ENCODE measurements around the gene NYAP1. TPM values are rescaled to one million over a fixed set of nuclear protein-coding genes. Genes with fewer than 3 reads are reported as not detected.

Gene NYAP1
- total and polyA plus RNA-seq, 2 of the 8 experiments (the other 6 are each of a cell fraction or from before 2014, with no cell fraction given): 1.9 to 4.6 TPM

DNA sequence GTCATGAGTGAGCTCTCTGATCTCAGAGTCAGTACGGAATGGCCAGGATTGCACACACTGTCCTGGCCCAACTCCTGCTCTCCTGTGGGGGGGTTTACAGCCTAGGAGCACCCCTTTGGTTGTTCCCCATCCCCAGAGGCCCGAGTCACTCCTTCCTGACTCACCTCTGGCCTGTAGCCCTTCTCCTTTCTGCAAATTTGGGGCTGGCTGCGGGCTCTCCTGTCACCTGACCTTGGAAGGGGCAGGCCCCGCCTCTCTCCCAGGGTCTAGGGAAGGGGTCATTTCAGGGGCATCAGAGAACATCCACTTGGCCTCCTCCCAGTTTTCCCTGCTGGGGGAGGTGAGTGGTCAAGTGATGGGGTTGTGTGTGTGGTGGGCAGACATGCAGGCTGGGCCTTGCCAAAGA lies 1.7 kb downstream of the NYAP1 start:
- H4K20me1 ChIP-seq (replicated peaks in 1 of 2; ENCODE audit: control insufficient read depth in 1 of 2, insufficient read depth in 2 of 2, low read length in 2 of 2): peaks cover 0 to 7% of the 10 kb centered on the region in 2 experiments
- H3K56ac ChIP-seq (replicated peaks; ENCODE audit: insufficient read length, low read depth, low read length): no peak overlapping the region
- no peak overlapping the region for H3K9ac ChIP-seq (replicated peaks in 1 of 4; ENCODE audit: extremely low read depth in 1 of 4, low read depth in 3 of 4, low read length in 3 of 4)
- no peak overlapping the region for H2BK120ac ChIP-seq (replicated peaks; ENCODE audit: low read depth, low read length)
- no peak overlapping the region for H2BK20ac ChIP-seq (ENCODE audit: low read length)
- no peaks in the 10 kb centered on the region; a peak in 1 of 4 replicates for H3K79me2 ChIP-seq (ENCODE audit: control insufficient read depth in 1 of 2, insufficient read depth in 2 of 2, low read length in 2 of 2)
- no peak overlapping the region for H4K5ac ChIP-seq (ENCODE audit: insufficient read length, low read depth, low read length)
- ChIA-PET CTCF (ENCODE audit: partially characterized antibody) (interaction anchor here (0.6 to 1.4 kb wide), 10 partner anchors 9 to 100 kb away, joined by 3 to 6 read pairs (median 3); no protein-coding TSS in a partner anchor), POLR2A (ENCODE audit: partially characterized antibody) (interaction anchor here (0.6 to 1.4 kb wide), 4 partner anchors 8 to 118 kb away, joined by 3 to 4 read pairs (median 3); partner anchors contain the start of gene ZCWPW1)
- TF ChIP-seq CREB1 (IDR thresholded peaks at IDR 0.05) (no peak), CBX5 (IDR thresholded peaks at IDR 0.05; ENCODE audit: low read depth, low read length) (no peak), TEAD4 (IDR thresholded peaks at IDR 0.05; ENCODE audit: low read depth, low read length) (no peak), ASH2L (IDR thresholded peaks at IDR 0.05; ENCODE audit: low read length) (no peak), RXRA (IDR thresholded peaks at IDR 0.05; ENCODE audit: insufficient read depth, low read depth, low read length) (no peak), SP4 (IDR thresholded peaks at IDR 0.05; ENCODE audit: low read length) (no peak)
- TF ChIP-seq, protein P1, sequence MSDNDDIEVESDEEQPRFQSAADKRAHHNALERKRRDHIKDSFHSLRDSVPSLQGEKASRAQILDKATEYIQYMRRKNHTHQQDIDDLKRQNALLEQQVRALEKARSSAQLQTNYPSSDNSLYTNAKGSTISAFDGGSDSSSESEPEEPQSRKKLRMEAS (IDR thresholded peaks at IDR 0.05): no peak
- TF ChIP-seq, protein P2, sequence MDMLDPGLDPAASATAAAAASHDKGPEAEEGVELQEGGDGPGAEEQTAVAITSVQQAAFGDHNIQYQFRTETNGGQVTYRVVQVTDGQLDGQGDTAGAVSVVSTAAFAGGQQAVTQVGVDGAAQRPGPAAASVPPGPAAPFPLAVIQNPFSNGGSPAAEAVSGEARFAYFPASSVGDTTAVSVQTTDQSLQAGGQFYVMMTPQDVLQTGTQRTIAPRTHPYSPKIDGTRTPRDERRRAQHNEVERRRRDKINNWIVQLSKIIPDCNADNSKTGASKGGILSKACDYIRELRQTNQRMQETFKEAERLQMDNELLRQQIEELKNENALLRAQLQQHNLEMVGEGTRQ (IDR thresholded peaks at IDR 0.05; ENCODE audit: low read length): 0 out of 2 replicates have a peak, but pooled peaks have one; percentile 31
- H3K4me3 ChIP-seq (ENCODE audit: extremely low read depth in 1 of 4, insufficient read depth in 2 of 4, low read depth in 3 of 4, low read length in 4 of 4): no peak overlapping the region
- peak in 1 of 2 experiments; percentile 54 for DNase-seq (ENCODE audit: low read depth in 1 of 2, low spot score in 2 of 2)
- no peaks in the 10 kb centered on the region for H3K9me3 ChIP-seq (ENCODE audit: insufficient read depth in 2 of 2, low read depth in 1 of 2, low read length in 1 of 2)
- H3K27me3 ChIP-seq (replicated peaks in 1 of 4; ENCODE audit: control insufficient read depth in 3 of 4, extremely low read depth in 1 of 4, insufficient read depth in 3 of 4, low read length in 3 of 4): no peaks in the 10 kb centered on the region
- 0 out of 2 replicates have a peak overlapping the region, but pooled peaks have one; percentile 35 for H2BK5ac ChIP-seq (ENCODE audit: low read depth, low read length)
- H2AFZ ChIP-seq (ENCODE audit: low read length): no peak overlapping the region
- H3K18ac ChIP-seq (ENCODE audit: extremely low read depth, low read length): 0 out of 2 replicates have a peak overlapping the region, but pooled peaks have one; percentile 24
- H2AK5ac ChIP-seq (ENCODE audit: low read depth, low read length): no peak overlapping the region; the same call in 1 of the 2 replicates
- H3K23ac ChIP-seq (ENCODE audit: insufficient read length): no peak overlapping the region
- peaks cover 2 to 22% (median 14%) of the 10 kb centered on the region in 4 experiments for H3K4me1 ChIP-seq (replicated peaks in 1 of 4; ENCODE audit: control insufficient read depth in 3 of 4, insufficient read depth in 4 of 4, low read length in 3 of 4)
- no peak overlapping the region for H4K8ac ChIP-seq (ENCODE audit: extremely low read depth, insufficient read depth, low read length)
- FAIRE-seq: no peak
- peaks cover 0 to 9% (median 0%) of the 10 kb centered on the region in 4 experiments; a peak in 2 of 8 replicates for H3K36me3 ChIP-seq (ENCODE audit: control insufficient read depth in 2 of 4, insufficient read depth in 4 of 4, low read length in 3 of 4)
- peak overlapping the region; percentile 81; the same call in 1 of the 2 replicates for H2BK15ac ChIP-seq (ENCODE audit: low read length)
- H3K27ac ChIP-seq (ENCODE audit: low read depth, low read length): no peak overlapping the region
- WGBS, 2 experiments (ENCODE audit: extremely low coverage in 1 of 2, insufficient coverage in 1 of 2, insufficient read length in 1 of 2, insufficient replicate concordance in 2 of 2, low coverage in 1 of 2, low lambda C conversion rate in 2 of 2, missing lambda C conversion rate in 1 of 2): 76% methylated on average over 4 of the region's 4 CpGs; no CpG with 5 or more reads in 1 of the 2 experiments
- H3K4me2 ChIP-seq (ENCODE audit: insufficient read depth in 1 of 2, low read depth in 2 of 2, low read length in 2 of 2): peak overlapping the region in 1 of 2 experiments; percentile 84; a peak in 2 of 4 replicates
- peaks cover 8% of the 10 kb centered on the region; the same call in 1 of the 2 replicates for H3K23me2 ChIP-seq (ENCODE audit: low read depth, low read length)
- no peak overlapping the region for H2BK12ac ChIP-seq (ENCODE audit: low read depth, low read length)
- no peak overlapping the region for H3K14ac ChIP-seq (ENCODE audit: insufficient read length)
- H3K79me1 ChIP-seq (ENCODE audit: low read depth, low read length): no peaks in the 10 kb centered on the region
- peak overlapping the region; percentile 83 for H4K91ac ChIP-seq (replicated peaks; ENCODE audit: insufficient read length, low read length)
- H3K4ac ChIP-seq (replicated peaks; ENCODE audit: insufficient read length, low read depth, low read length): no peak overlapping the region

All from H1 (cell line).